ENCODE data around the gene CTTN.
"Not testable (repeated sequence)": the region's sequence is repeated elsewhere in the genome, so short reads cannot be mapped to it uniquely, and the experiment has no call there.

Gene CTTN

GRCh38 chr11:70384566-70385152 is 13.7 kb upstream of the CTTN start:
- Histone ChIP-seq H3K4me3 (no peak overlapping the region), H3K36me3 (peaks cover 4 to 36% (median 17%) of the 10 kb centered on the region in 3 donors), H3K27me3 (no peaks in the 10 kb centered on the region), H3K9me3 (no peaks in the 10 kb centered on the region), H3K27ac (no peak overlapping the region), H3K4me1 (peaks cover 0 to 5% (median 2%) of the 10 kb centered on the region in 4 donors)
- TF ChIP-seq CTCF (IDR thresholded peaks at IDR 0.05), result no peak
- intact Hi-C loops (cut with DNase I; ENCODE audit: low total_unique reads), result loop anchor here (5.0 kb wide), 1 partner anchor 172 kb away; no protein-coding TSS in a partner anchor
- DNase-seq, result peak in 1 of 2 donors; percentile 49

GRCh38 chr11:70387564-70387963 is 10.8 kb upstream of the CTTN start:
- Histone ChIP-seq H3K9me3 (no peaks in the 10 kb centered on the region), H3K36me3 (peaks cover 0 to 24% (median 10%) of the 10 kb centered on the region in 3 donors), H3K4me1 (peaks cover 0 to 5% (median 0%) of the 10 kb centered on the region in 4 donors), H3K27ac (no peak overlapping the region), H3K27me3 (no peaks in the 10 kb centered on the region), H3K4me3 (no peak overlapping the region)
- TF ChIP-seq CTCF (IDR thresholded peaks at IDR 0.05), result no peak
- intact Hi-C loops (cut with DNase I; ENCODE audit: low total_unique reads), result loop anchor here (5.0 kb wide), 1 partner anchor 175 kb away; no protein-coding TSS in a partner anchor
- peak in 1 of 2 donors; percentile 21 for DNase-seq

- no peak overlapping the region for H3K27ac ChIP-seq
- H3K27me3 ChIP-seq, result no peaks in the 10 kb centered on the region
- H3K9me3 ChIP-seq, result no peaks in the 10 kb centered on the region
- no peak for DNase-seq
- H3K4me1 ChIP-seq, result peaks cover 0 to 2% (median 0%) of the 10 kb centered on the region in 4 donors
- H3K36me3 ChIP-seq, result peaks cover 3 to 14% (median 10%) of the 10 kb centered on the region in 3 donors
- intact Hi-C loops (cut with DNase I; ENCODE audit: low total_unique reads), result loop anchor here (5.0 kb wide), 1 partner anchor 177 kb away; no protein-coding TSS in a partner anchor
- TF ChIP-seq CTCF (IDR thresholded peaks at IDR 0.05), result no peak
- H3K4me3 ChIP-seq, result no peak overlapping the region
Measured at GRCh38 chr11:70389201-70389600, 9.1 kb upstream of the CTTN start.

GRCh38 chr11:70390882-70391281 is 7.4 kb upstream of the CTTN start:
- H3K9me3 ChIP-seq; intact Hi-C loops (cut with DNase I; ENCODE audit: low total_unique reads); H3K36me3 ChIP-seq; H3K27ac ChIP-seq; H3K27me3 ChIP-seq; H3K4me1 ChIP-seq; H3K4me3 ChIP-seq: not testable (repeated sequence)
- peak in 1 of 2 donors; percentile 10 for DNase-seq

GRCh38 chr11:70394211-70394950 is 3.9 kb upstream of the CTTN start:
- TF ChIP-seq CTCF (IDR thresholded peaks at IDR 0.05), result no peak
- intact Hi-C loops (cut with DNase I; ENCODE audit: low total_unique reads), result no loop called here
- no peak for DNase-seq

More at GRCh38 chr11:70394211-70394950, 3.9 kb upstream of the CTTN start:
- H3K36me3 ChIP-seq, result peaks cover 0 to 3% (median 3%) of the 10 kb centered on the region in 3 donors
- H3K4me1 ChIP-seq, result peaks cover 0 to 14% (median 7%) of the 10 kb centered on the region in 4 donors
- H3K4me3 ChIP-seq, result no peak overlapping the region
- no peaks in the 10 kb centered on the region for H3K27me3 ChIP-seq
- no peak overlapping the region for H3K27ac ChIP-seq
- no peaks in the 10 kb centered on the region for H3K9me3 ChIP-seq

Data from tibial artery (tissue), 4 donors.